Thoracic aorta (tissue), 2 donors: Measurements from ENCODE around the gene DUSP10. TPM values are rescaled to one million over a fixed set of nuclear protein-coding genes. Genes with fewer than 3 reads are reported as not detected.

ENCODE experiments used
- ATAC-seq: fragments of 150-250 bp; one replicate; pipeline ENCODE4 v1.8.0; 2017; ENCODE audit warnings: low read depth; ENCODE audit not compliant: insufficient number of reproducible peaks, low FRiP score
- DNase-seq: peaks from one replicate; pipeline ENCODE4 v3.0.0-alpha.2; 2020; ENCODE audit warnings: low spot score
- H3K27ac ChIP-seq, 2 donors: fragments of 200-600 bp; sonication (generic); 1 replicate in 1 of 2; 2 replicates in 1 of 2; pipeline ENCODE4 v1.5.1; 2016; ENCODE audit warnings: mild to moderate bottlenecking in 2 of 2, moderate library complexity in 2 of 2
- H3K27me3 ChIP-seq: fragments of 200-600 bp; sonication (generic); replicated peaks from 2 replicates; pipeline ENCODE4 v1.6.0; 2016; ENCODE audit warnings: mild to moderate bottlenecking; ENCODE audit not compliant: insufficient read depth
- H3K36me3 ChIP-seq: fragments of 200-600 bp; sonication (generic); one replicate; pipeline ENCODE4 v1.5.1; 2016
- H3K4me1 ChIP-seq, 2 donors: fragments of 200-600 bp; sonication (generic); 1 replicate in 1 of 2; 2 replicates in 1 of 2; pipeline versions ENCODE4 v1.5.1 to v1.6.0; 2016; ENCODE audit warnings: low read depth in 2 of 2, mild to moderate bottlenecking in 1 of 2; ENCODE audit not compliant: control insufficient read depth in 1 of 2
- H3K4me3 ChIP-seq: fragments of 200-600 bp; sonication (generic); 2 replicates; pipeline ENCODE4 v1.5.1; 2016; ENCODE audit warnings: mild to moderate bottlenecking
- H3K9me3 ChIP-seq: fragments of 200-600 bp; sonication (generic); 2 replicates; pipeline ENCODE4 v1.5.1; 2016
- total RNA-seq, 2 donors: library from RNA; depleted of rRNA; stranded (reverse); fragments of >200 nt; gene quantifications; one replicate each; pipeline versions ENCODE4 v1.1.0 to v1.2.3, GENCODE V29; 2016
- TF ChIP-seq, protein P1 (sequence below): fragments of 200-600 bp; sonication (generic); IDR thresholded peaks from one replicate; pipeline ENCODE4 v1.5.1; 2019; ENCODE audit warnings: antibody characterized with exemption

The DUSP10 gene
- total RNA-seq, 2 donors from 2014 or later, result 2.3 to 10.4 TPM

DNA sequence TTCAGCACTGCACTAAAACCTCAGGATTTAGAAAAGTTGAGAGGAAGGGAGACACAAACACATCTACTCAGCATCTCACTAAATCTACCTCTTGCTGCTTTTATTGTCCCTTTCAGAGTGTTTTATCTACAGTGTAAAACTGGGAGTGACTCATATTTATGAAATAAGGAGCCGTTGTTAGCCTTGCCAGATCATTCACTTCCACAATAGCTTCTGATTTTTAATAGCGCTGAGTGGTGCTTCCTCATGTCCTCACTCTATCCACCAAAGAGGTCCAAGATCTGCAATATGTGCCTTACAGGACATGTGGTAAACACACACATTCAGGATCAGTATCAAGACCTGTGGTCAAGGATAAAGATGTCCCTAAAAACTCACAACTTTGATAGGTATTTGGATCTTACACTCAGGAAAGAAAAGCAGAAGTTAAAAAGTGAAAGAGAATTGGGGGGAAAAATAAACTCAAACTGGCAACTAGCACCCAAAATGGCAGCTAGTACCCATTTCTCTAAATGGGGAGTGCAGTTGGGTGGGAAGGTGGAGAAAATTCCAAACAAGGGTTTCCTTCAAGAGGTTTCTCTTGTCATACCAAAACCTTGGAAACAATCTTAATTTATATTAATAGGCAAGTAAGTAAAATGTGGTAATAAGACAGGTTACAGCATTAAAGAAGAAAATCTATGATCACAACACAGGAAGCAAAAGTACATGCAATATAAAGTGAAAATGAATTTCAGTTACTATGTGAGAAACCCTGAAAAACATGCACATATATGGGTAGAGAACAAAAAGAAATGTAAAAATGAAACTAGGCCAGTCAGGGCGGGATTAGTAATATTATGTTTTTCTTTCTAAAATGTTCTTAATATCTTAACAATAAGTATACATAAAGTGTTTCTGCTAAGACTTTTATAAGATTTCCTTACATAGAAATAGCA, 15.9 kb downstream of the DUSP10 start:
- Histone ChIP-seq H3K4me1 (peaks cover 25 to 32% of the 10 kb centered on the region in 2 donors), H3K4me3 (no peak overlapping the region), H3K9me3 (no peaks in the 10 kb centered on the region), H3K36me3 (no peaks in the 10 kb centered on the region), H3K27ac (peak overlapping the region in 1 of 2 donors; percentile 20), H3K27me3 (no peaks in the 10 kb centered on the region)
- no peak for ATAC-seq
- no peak for DNase-seq
- TF ChIP-seq, protein P1, sequence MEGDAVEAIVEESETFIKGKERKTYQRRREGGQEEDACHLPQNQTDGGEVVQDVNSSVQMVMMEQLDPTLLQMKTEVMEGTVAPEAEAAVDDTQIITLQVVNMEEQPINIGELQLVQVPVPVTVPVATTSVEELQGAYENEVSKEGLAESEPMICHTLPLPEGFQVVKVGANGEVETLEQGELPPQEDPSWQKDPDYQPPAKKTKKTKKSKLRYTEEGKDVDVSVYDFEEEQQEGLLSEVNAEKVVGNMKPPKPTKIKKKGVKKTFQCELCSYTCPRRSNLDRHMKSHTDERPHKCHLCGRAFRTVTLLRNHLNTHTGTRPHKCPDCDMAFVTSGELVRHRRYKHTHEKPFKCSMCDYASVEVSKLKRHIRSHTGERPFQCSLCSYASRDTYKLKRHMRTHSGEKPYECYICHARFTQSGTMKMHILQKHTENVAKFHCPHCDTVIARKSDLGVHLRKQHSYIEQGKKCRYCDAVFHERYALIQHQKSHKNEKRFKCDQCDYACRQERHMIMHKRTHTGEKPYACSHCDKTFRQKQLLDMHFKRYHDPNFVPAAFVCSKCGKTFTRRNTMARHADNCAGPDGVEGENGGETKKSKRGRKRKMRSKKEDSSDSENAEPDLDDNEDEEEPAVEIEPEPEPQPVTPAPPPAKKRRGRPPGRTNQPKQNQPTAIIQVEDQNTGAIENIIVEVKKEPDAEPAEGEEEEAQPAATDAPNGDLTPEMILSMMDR, result no peak

DNA sequence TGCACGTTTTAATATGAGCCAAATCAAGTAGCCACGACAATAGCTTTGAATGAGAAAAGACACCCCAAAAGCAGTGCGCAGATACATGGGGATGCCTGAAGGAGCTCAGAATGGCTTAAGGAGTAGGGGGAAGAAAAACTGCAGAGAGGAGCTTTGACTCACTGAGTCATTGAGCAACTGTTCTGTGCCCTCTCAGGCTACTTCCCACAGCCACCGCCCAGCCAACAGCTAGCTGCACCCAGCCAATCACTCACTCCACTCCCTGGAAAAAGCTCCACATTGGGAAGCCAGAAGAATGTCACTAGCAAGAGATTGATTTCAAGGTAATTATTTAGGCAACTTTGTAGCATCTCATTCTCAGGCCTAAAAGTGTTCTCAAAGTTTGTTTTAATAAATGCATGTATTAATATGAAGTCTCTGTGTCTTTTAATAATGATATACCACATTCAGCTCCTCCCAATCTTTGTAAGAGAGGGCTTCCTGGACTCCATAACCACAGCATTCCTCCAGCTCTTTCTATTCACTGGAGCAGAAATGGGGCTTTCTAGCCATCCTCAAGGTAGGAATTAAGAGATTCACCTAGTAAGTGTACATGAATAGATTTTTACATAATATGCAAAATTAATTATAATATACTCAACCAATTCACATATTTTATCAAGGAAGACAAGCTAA, 16.8 kb downstream of the DUSP10 start:
- DNase-seq (no peak), ATAC-seq (no peak)
- TF ChIP-seq, protein P1, result no peak
- no peak overlapping the region for H3K4me3 ChIP-seq
- peaks cover 24 to 32% of the 10 kb centered on the region in 2 donors for H3K4me1 ChIP-seq
- no peaks in the 10 kb centered on the region for H3K9me3 ChIP-seq
- H3K27me3 ChIP-seq, result no peaks in the 10 kb centered on the region
- peak overlapping the region in 1 of 2 donors; percentile 20 for H3K27ac ChIP-seq
- H3K36me3 ChIP-seq, result no peaks in the 10 kb centered on the region

DNA sequence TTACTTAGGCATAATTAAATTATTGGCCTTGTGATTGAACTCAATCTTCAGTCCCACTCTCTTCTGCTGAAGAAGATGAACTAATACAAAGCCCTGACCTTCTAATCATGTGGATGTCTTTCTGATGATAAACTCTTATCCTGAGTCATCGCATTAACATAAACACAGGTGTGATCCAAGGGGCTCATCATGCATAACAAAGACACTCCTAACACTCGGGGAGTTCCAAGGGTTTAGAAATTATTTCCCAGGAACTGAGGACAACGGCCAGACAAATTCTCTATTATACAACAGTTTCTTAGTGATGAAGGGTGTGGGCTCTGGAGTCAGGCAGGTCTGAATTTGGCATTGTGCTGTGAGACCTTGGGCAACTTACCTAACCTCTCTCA, 18.0 kb downstream of the DUSP10 start:
- no peaks in the 10 kb centered on the region for H3K27me3 ChIP-seq
- ATAC-seq (no peak), DNase-seq (no peak)
- no peaks in the 10 kb centered on the region for H3K36me3 ChIP-seq
- TF ChIP-seq, protein P1, result no peak
- no peak overlapping the region for H3K4me3 ChIP-seq
- no peak overlapping the region for H3K27ac ChIP-seq
- peaks cover 24 to 33% of the 10 kb centered on the region in 2 donors for H3K4me1 ChIP-seq
- no peaks in the 10 kb centered on the region for H3K9me3 ChIP-seq

DNA sequence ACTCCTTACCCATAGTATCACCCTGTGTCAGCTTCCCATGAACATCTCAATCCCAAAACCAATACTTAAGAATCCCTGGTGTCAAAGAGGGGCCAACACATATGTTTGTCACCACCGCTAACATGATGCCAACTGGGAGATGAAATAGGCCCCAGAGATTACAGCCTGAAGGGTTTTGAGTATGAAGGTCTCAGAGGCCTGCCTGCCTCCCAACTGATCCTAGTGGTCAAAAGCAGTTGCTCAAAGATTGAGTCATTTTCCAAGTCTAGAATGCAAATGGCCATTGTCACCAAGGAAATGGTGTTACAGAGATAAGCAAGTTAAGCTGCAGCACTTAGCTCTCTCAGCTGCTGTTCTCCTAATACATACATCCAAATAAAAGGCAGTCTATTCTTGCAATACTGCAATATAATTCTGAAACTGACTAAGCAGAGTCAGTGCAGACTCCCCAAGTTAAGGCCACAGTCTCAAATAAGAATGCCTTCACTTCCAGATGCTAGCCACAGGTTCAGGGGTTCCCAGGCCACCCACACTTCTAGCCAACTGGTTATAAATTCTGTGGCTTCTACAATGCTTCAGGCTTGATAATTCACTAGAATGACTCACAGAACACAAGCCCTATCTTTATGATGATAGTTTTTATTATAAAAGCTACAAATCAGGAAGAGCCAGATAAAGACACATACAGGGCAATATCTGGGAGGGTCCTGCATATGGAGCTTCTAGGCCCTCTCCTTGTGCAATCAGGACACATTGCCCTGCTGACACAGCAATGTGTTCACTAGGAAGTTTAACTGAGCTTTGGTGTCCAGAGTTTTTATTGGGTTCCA, 18.7 kb downstream of the DUSP10 start:
- TF ChIP-seq, protein P1, result no peak
- H3K27me3 ChIP-seq, result no peaks in the 10 kb centered on the region
- no peaks in the 10 kb centered on the region for H3K36me3 ChIP-seq
- H3K4me1 ChIP-seq, result peaks cover 28 to 39% of the 10 kb centered on the region in 2 donors
- DNase-seq (no peak), ATAC-seq (no peak)
- H3K9me3 ChIP-seq, result no peaks in the 10 kb centered on the region
- no peak overlapping the region for H3K4me3 ChIP-seq
- H3K27ac ChIP-seq, result no peak overlapping the region
